Measurements from ENCODE around the gene GXYLT1. TPM values are rescaled to one million over a fixed set of nuclear protein-coding genes. Genes with fewer than 3 reads are reported as not detected.

The GXYLT1 gene
- polyA plus RNA-seq, 1 of the 3 experiments (the other 2 are of a cell fraction) = 5.0 TPM

- no peaks in the 10 kb centered on the region for H3F3A ChIP-seq (replicated peaks; ENCODE audit: insufficient read depth)
- H3K79me2 ChIP-seq (ENCODE audit: insufficient read depth) = no peaks in the 10 kb centered on the region; the same call in 1 of the 2 replicates
- CTCF ChIA-PET = no interaction called here
- no peaks in the 10 kb centered on the region for H3K9me2 ChIP-seq
- H3K4me2 ChIP-seq = no peak overlapping the region
- H3K4me1 ChIP-seq (ENCODE audit: control insufficient read depth in 1 of 2, insufficient read depth in 2 of 2, low read depth in 1 of 2, low read length in 1 of 2) = no peaks in the 10 kb centered on the region
- H3K36me3 ChIP-seq (replicated peaks in 1 of 2; ENCODE audit: control insufficient read depth in 1 of 2, insufficient read depth in 2 of 2, low read length in 1 of 2) = peaks cover 0 to 29% of the 10 kb centered on the region in 2 experiments
- POLR2A ChIA-PET = no interaction called here
- H4K20me1 ChIP-seq (ENCODE audit: insufficient read depth) = no peaks in the 10 kb centered on the region
- H3K27me3 ChIP-seq (ENCODE audit: insufficient read depth) = no peaks in the 10 kb centered on the region
- no peak overlapping the region for H3K27ac ChIP-seq (ENCODE audit: low read depth in 2 of 2, low read length in 1 of 2)
- no peak for DNase-seq
- H3K9me3 ChIP-seq = no peaks in the 10 kb centered on the region
- TF ChIP-seq RCOR1 (IDR thresholded peaks at IDR 0.05; ENCODE audit: low read length) (no peak), RXRA (IDR thresholded peaks at IDR 0.05; ENCODE audit: borderline replicate concordance, low read depth) (no peak), ZBTB33 (IDR thresholded peaks at IDR 0.05; ENCODE audit: borderline replicate concordance, low read depth) (no peak), YY1 (IDR thresholded peaks at IDR 0.05; ENCODE audit: low read depth) (no peak), EZH2phosphoT487 (IDR thresholded peaks at IDR 0.05; ENCODE audit: borderline replicate concordance, low read depth) (no peak), TCF12 (IDR thresholded peaks at IDR 0.05) (no peak), FOXJ3 (CRISPR knock-in tag; IDR thresholded peaks at IDR 0.05) (no peak), PBX3 (IDR thresholded peaks at IDR 0.05) (no peak), MEF2A (IDR thresholded peaks at IDR 0.05; ENCODE audit: borderline replicate concordance, low read depth) (no peak), MXI1 (IDR thresholded peaks at IDR 0.05; ENCODE audit: low read depth, low read length) (no peak), IRF3 (IDR thresholded peaks at IDR 0.05; ENCODE audit: low read depth, low read length) (no peak), TAF1 (IDR thresholded peaks at IDR 0.05; ENCODE audit: borderline replicate concordance, low read depth, low read length) (no peak), RAD21 (IDR thresholded peaks at IDR 0.05; ENCODE audit: low read length) (no peak), EP300 (IDR thresholded peaks at IDR 0.05; ENCODE audit: borderline replicate concordance in 1 of 2, low read depth in 1 of 2, low read length in 1 of 2) (no peak), NFIC (IDR thresholded peaks at IDR 0.05; ENCODE audit: borderline replicate concordance) (no peak), FOXM1 (IDR thresholded peaks at IDR 0.05; ENCODE audit: low read depth) (no peak), GATA2 (CRISPR knock-in tag; IDR thresholded peaks at IDR 0.05) (no peak), RFX5 (IDR thresholded peaks at IDR 0.05; ENCODE audit: low read length) (no peak)
- TF ChIP-seq, protein P1, sequence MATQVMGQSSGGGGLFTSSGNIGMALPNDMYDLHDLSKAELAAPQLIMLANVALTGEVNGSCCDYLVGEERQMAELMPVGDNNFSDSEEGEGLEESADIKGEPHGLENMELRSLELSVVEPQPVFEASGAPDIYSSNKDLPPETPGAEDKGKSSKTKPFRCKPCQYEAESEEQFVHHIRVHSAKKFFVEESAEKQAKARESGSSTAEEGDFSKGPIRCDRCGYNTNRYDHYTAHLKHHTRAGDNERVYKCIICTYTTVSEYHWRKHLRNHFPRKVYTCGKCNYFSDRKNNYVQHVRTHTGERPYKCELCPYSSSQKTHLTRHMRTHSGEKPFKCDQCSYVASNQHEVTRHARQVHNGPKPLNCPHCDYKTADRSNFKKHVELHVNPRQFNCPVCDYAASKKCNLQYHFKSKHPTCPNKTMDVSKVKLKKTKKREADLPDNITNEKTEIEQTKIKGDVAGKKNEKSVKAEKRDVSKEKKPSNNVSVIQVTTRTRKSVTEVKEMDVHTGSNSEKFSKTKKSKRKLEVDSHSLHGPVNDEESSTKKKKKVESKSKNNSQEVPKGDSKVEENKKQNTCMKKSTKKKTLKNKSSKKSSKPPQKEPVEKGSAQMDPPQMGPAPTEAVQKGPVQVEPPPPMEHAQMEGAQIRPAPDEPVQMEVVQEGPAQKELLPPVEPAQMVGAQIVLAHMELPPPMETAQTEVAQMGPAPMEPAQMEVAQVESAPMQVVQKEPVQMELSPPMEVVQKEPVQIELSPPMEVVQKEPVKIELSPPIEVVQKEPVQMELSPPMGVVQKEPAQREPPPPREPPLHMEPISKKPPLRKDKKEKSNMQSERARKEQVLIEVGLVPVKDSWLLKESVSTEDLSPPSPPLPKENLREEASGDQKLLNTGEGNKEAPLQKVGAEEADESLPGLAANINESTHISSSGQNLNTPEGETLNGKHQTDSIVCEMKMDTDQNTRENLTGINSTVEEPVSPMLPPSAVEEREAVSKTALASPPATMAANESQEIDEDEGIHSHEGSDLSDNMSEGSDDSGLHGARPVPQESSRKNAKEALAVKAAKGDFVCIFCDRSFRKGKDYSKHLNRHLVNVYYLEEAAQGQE (IDR thresholded peaks at IDR 0.05; ENCODE audit: low read depth, low read length) = no peak
- TF ChIP-seq, protein P2, sequence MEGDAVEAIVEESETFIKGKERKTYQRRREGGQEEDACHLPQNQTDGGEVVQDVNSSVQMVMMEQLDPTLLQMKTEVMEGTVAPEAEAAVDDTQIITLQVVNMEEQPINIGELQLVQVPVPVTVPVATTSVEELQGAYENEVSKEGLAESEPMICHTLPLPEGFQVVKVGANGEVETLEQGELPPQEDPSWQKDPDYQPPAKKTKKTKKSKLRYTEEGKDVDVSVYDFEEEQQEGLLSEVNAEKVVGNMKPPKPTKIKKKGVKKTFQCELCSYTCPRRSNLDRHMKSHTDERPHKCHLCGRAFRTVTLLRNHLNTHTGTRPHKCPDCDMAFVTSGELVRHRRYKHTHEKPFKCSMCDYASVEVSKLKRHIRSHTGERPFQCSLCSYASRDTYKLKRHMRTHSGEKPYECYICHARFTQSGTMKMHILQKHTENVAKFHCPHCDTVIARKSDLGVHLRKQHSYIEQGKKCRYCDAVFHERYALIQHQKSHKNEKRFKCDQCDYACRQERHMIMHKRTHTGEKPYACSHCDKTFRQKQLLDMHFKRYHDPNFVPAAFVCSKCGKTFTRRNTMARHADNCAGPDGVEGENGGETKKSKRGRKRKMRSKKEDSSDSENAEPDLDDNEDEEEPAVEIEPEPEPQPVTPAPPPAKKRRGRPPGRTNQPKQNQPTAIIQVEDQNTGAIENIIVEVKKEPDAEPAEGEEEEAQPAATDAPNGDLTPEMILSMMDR (IDR thresholded peaks at IDR 0.05) = no peak
- H3K9ac ChIP-seq = no peak overlapping the region
- WGBS (ENCODE audit: low lambda C conversion rate) = 97% methylated on average over 2 of the region's 2 CpGs
- no peak overlapping the region for H2AFZ ChIP-seq (ENCODE audit: low read depth)
- no peak overlapping the region for H3K4me3 ChIP-seq (ENCODE audit: low read depth in 2 of 2, low read length in 1 of 2)
These were observed 37.7 kb upstream of the GXYLT1 start for GRCh38 chr12:42182394-42182793.
